Measurements from ENCODE around the gene HOMEZ.
"Not testable (repeated sequence)": the region's sequence is repeated elsewhere in the genome, so short reads cannot be mapped to it uniquely, and the experiment has no call there.

Gene HOMEZ

DNA sequence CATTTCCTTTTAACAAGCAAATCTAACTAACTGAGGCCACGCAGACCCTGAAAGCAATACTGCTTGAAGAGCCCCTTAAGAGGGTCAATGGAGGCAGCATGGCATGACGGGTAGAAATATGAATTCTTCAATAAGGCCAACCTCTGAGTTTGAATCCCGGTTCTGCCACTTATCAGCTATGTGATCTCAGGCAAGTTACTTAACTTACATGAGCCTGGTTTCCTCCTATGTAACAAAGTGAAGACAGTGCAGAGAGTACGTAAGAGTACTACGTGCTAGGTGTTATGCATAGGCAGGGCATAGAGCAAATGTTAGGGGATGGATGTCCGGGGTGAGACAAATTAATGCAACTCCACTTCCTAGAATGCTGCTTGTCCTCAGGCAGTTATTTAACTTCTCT is 4.7 kb downstream of the HOMEZ start:
- no peak for DNase-seq (ENCODE audit: low read depth in 2 of 2)

DNA sequence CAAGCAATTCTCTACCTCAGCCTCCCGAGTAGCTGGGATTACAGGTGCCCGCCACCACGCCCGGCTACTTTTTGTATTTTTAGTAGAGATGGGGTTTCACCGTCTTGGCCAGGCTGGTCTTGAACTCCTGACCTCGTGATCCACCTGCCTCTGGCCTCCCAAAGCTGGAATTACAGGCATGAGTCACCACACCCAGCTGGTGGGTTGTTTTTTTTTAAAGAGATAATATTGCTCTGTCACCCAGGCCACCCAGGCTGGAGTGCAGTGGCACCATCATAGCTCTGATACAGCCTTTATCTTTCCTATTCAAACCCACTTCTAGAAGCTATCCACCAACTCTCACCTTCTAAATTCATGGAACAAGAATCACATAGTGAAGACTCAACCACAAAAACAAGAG is 8.0 kb downstream of the HOMEZ start:
- DNase-seq (ENCODE audit: low read depth in 2 of 2), result not testable (repeated sequence)

DNA sequence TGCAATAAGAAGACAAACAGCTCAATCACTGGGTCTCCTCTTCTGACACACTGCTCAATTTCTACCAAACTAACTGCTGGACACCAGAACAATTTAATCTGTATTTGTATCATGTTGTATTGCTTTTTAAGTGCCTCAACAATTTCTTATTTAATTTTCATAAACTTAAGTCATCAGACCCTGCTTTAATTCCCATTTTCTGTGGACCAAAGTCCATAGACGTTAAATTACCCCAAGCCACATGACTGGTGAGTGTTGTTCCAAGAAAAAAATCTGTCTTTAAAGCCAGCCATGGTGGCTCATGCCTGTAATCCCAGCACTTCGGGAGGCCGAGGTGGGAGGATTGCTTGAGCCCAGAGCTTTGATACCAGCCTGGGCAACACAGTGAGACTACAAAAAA is 8.7 kb downstream of the HOMEZ start:
- no peak for DNase-seq (ENCODE audit: low read depth in 2 of 2)

DNA sequence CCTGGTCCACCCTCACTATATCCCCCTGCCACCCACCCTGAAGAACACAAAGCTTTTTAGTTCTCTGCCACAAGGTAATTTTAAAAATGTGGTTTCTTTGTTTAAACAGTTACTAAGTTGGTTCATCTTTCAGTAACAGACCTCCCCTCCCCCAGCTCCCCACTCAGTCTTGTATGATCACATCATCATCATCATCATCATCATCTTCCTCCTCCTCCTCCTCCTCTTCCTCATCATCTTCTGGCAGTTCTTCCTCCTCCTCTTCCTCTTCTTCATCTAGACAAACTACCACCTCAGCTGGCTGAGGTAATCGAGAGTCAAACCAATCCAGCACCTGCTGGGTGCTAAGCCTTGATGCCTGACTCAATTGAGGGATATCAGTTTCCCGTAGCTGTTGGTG is 10.5 kb downstream of the HOMEZ start:
- DNase-seq (ENCODE audit: low read depth in 2 of 2), result no peak

DNA sequence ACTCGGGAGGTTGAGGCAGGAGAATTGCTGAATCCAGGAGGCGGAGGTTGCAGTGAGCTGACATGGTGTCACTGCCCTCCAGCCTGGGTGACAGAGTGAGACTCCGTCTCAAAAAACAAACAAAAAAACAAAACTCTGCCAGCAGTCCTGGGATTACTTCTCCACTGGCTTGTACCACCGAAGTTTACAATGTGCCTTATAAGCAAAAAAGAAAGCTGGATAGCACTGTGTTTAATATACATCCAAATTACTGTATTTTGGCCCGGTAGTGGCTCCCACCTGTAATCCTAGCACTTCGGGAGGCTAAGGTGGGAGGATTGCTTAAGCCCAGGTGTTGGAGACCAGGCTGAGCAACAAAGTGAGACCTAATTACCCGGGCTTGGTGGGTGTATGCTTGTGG is 16.7 kb downstream of the HOMEZ start:
- DNase-seq (ENCODE audit: low read depth in 2 of 2), result no peak

- not testable (repeated sequence) for DNase-seq (ENCODE audit: low read depth in 2 of 2)
These were observed 25.1 kb downstream of the HOMEZ start for GRCh38 chr14:23260849-23261248.

- DNase-seq (ENCODE audit: low read depth in 2 of 2), result no peak
These were observed 26.5 kb downstream of the HOMEZ start for GRCh38 chr14:23259426-23259825.

- DNase-seq (ENCODE audit: low read depth in 2 of 2), result no peak
These were observed 27.7 kb downstream of the HOMEZ start for GRCh38 chr14:23258256-23258655.

GRCh38 chr14:23252420-23253333 is 33.3 kb downstream of the HOMEZ start:
- no peak for DNase-seq (ENCODE audit: low read depth in 2 of 2)

DNA sequence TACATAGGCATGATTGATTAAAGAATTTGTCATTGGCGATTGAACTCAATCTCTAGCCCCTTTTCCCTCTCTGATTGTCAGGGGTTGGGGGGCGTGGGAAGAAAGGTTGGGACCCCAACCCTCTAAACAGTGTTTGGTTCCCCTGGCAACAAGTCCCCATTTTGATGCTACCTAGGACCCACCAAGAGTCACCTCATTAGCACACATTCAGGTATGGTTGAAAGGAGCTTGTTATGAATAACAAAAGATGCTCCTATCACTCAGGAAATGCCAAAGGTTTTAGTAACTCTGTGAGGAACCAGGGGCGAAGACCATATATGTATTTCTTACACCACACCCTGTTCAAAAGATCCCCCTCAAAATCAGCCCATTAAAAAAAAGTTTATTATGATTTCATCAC is 33.9 kb downstream of the HOMEZ start:
- DNase-seq (ENCODE audit: low read depth in 2 of 2), result no peak

GRCh38 chr14:23249824-23250223 is 36.1 kb downstream of the HOMEZ start:
- no peak for DNase-seq (ENCODE audit: low read depth in 2 of 2)

- no peak for DNase-seq (ENCODE audit: low read depth in 2 of 2)
These were observed 37.3 kb downstream of the HOMEZ start for GRCh38 chr14:23248601-23249000.

DNA sequence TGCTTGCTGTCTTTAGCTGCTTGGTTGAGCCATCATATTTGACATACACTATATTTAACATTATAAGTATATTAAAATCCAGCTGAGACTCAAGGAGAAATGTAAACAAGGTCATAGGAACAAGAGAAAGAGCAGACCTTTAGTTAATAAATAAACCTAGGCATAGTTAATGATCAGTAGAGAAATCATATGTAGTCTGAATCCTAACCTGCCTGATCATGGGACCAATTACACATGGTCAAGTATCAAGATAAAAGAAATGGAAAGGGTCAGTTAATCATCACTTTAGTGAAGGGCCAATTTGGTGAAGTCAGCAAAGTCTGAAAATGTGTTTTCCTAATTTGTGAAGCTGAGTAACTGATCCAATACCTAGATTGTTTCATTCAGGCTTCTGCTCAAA is 40.6 kb downstream of the HOMEZ start:
- DNase-seq (ENCODE audit: low read depth in 2 of 2), result no peak

DNA sequence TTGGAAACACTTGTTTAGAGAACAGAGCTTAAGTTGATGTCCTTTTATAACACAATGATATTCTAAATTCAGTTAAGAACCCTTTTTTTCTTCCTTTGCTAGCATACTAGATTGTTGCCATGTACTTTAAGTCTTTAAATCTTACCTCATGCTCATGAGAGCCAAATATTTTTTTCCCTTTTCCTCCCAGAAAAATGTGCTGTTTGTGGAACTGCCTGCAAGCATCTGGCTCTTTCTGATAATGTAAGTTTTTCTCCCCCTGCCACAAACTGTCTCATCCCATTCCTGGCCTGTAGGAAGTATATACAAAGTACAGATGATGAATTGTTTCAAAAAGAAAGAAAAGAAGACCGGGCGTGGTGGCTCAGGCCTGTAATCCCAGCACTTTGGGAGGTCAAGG is 42.9 kb downstream of the HOMEZ start:
- DNase-seq (ENCODE audit: low read depth in 2 of 2), result no peak

DNA sequence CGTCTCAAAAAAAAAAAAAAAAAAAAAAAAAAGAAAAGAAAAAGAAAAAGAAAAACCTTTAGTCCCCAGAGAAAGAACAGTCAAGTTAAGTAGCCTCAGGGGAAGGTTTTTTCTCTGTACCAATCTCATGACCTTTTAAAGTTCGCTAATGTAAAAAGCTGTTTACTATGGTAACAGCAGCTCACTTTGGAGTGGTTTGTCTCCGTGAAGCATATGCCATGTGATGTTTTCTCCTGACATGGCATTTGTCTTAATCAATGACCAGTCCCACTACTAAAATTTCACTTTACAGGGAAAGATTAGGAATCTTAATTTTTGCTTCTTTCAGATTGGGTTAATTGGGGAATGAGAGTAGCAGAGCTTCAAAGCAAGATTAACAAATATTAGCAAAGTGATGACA is 43.9 kb downstream of the HOMEZ start:
- no peak for DNase-seq (ENCODE audit: low read depth in 2 of 2)

- not testable (repeated sequence) for DNase-seq (ENCODE audit: low read depth in 2 of 2)
These were observed 44.7 kb downstream of the HOMEZ start for GRCh38 chr14:23241061-23241715.

DNA sequence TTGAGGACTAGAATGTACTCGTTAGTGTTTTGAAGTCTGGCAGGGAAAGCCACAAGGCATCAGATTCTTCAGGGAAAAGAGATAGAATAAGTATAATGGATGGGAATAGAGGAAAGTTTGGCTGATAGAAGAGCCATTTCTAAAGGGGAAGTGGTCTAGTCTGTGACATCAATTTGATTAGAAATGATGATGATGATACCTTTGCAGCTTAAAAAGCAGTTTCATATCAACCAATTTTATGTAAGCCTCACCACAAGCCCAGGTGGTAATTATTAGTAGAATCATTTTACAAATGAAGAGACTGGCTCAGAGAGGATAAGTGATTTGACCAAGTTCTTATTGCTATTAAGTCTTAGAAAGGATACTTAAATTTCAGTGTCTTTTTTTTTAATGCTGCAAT is 45.3 kb downstream of the HOMEZ start:
- DNase-seq (ENCODE audit: low read depth in 2 of 2), result no peak

DNA sequence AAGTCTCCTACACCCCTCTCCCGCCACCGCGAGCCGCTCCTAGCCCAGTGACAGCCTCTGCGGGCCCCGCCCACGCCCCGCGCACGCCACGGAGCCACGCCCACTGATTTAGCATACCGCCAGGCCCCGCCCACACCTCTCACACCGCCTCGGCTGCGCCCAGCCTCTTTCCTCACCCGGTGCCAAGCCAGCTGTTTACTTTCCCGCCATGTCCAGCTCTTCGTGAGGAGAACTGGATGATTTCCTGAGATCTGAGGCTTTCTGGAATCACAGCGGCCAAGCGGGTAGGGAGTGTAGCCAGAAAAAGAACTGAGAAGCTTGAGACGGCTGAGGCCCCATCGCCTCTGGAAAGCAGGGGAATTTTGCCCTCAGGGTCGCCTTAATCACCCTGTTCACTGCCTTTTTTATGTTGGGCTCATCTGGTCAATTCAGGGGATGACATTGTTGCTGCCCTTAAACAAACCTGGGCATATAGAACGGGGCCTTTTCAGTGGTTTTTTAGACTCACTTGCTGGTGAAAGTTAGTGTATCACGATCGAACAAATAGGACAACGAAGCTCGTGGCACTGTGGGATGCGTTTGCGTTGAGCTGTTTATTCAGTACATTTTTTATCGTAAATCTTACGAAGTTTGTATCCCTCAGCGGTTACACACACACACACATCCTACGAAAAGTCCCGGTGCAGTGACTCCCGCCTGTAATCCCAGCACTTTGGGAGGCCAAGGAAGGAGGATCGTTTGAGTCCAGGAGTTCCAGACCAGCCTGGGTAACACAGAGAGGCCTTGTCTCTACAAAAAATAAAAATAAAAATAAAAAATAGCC is 47.9 kb downstream of the HOMEZ start, which contains the start of gene RNF212B:
RNF212B (plus strand) TSS at position 165 of the 823 bp plus-strand sequence. CDS start 2,410 bp downstream, outside the sequence.
- DNase-seq (ENCODE audit: low read depth in 2 of 2), result peak; percentile 83 to 88

- DNase-seq (ENCODE audit: low read depth in 2 of 2), result not testable (repeated sequence)
These were observed 53.6 kb downstream of the HOMEZ start for GRCh38 chr14:23232241-23232808.

- no peak for DNase-seq (ENCODE audit: low read depth in 2 of 2)
These were observed 57.1 kb downstream of the HOMEZ start for GRCh38 chr14:23228812-23229211.

DNA sequence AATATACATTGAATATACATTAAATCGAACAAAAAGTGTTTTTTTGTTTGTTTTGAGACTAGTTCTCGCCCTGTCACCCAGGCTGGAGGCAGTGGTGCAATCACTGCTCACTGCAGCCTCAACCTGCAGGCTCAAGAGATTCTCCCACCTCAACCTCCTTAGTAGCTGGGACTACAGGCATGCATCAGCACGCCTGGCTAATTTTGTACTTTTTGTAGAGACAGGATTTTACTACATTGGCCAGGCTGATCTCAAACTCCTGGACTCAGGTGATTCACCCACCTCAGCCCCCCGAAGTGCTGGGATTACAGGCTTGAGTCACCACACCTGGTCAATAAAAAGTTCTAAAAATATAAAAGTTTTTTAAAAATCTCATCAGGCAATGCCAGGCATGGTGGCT is 58.4 kb downstream of the HOMEZ start:
- DNase-seq (ENCODE audit: low read depth in 2 of 2), result no peak

GRCh38 chr14:23224958-23225357 is 61.0 kb downstream of the HOMEZ start:
- DNase-seq (ENCODE audit: low read depth in 2 of 2), result not testable (repeated sequence)

All from activated CD4-positive, alpha-beta T cell treated with anti-CD3 and anti-CD28 coated beads for 24 hours (primary cell).